K562 (cell line): ENCODE measurements around the gene NACA2. TPM values are rescaled to one million over a fixed set of nuclear protein-coding genes. Genes with fewer than 3 reads are reported as not detected.

Experiments
- ATAC-seq: fragments of 200-7000 bp; cut with Tn5 transposase; 3 replicates; pipeline ENCODE4 v1.9.1; 2020; ENCODE audit warnings: moderate library complexity
- BruUV-seq: library from RNA; stranded (reverse); fragments of 400-500 nt; replicated peaks from 2 replicates; lab custom pipeline; 2021; lab: Mats Ljungman, UMichigan
- CTCF ChIA-PET: fragments of 300-600 bp; formaldehyde crosslinking; extraction: SDS; loops from one replicate; lab custom pipeline; 2021; ENCODE audit warnings: low intra/inter-chr PET ratio; lab: Yijun Ruan, JAX
- POLR2A ChIA-PET: fragments of 300-600, 350-650 bp; sonication (Branson Sonifier 250); formaldehyde crosslinking; extraction: SDS; loops from one replicate; lab custom pipeline; 2021; ENCODE audit warnings: antibody characterized with exemption, inconsistent platforms; lab: Yijun Ruan, JAX
- DNase-seq, 4 experiments: peaks; one replicate each; pipeline versions ENCODE4 v3.0.0 to v3.0.0-alpha.2; 2011 to 2018; ENCODE audit warnings: low spot score in 3 of 4, mixed read lengths in 3 of 4; ENCODE audit errors: extremely low read depth in 1 of 4
- FAIRE-seq: peaks from 2 replicates; lab custom pipeline; 2011; peaks lifted over from hg19 to GRCh38; lab: Jason Lieb, UNC
- H2AFZ ChIP-seq: 2 replicates; pipeline ENCODE4 v1.6.0; 2011; ENCODE audit warnings: low read depth, low read length, control low read depth, inconsistent platforms
- H3K27ac ChIP-seq: fragments of 200-600 bp; 3 replicates; pipeline ENCODE4 v1.8.0; 2011; ENCODE audit warnings: low read depth, mild to moderate bottlenecking, control low read depth, inconsistent platforms, low read length, moderate library complexity, mixed read lengths; ENCODE audit errors: extremely low read depth
- H3K27me3 ChIP-seq, 2 experiments: fragments of 300-600 bp in 1 of 2; 2 replicates in 1 of 2; 3 replicates in 1 of 2; pipeline versions ENCODE4 v1.6.0 to v1.8.0; 2011; ENCODE audit warnings: inconsistent platforms in 2 of 2, low read length in 2 of 2, mild to moderate bottlenecking in 1 of 2, mixed read lengths in 1 of 2, moderate library complexity in 1 of 2; ENCODE audit not compliant: control insufficient read depth in 2 of 2, insufficient read depth in 2 of 2
- H3K36me3 ChIP-seq: fragments of 300-600 bp; 3 replicates; pipeline ENCODE4 v1.8.0; 2011; ENCODE audit warnings: mild to moderate bottlenecking, low read length, inconsistent platforms; ENCODE audit not compliant: control insufficient read depth, insufficient read depth
- H3K4me1 ChIP-seq, 2 experiments: fragments of 200-600 bp in 1 of 2; replicated peaks in 1 of 2; 2 replicates in 1 of 2; 3 replicates in 1 of 2; pipeline versions ENCODE4 v1.5.1 to v1.8.0; 2011; ENCODE audit warnings: inconsistent platforms in 2 of 2, low read length in 2 of 2, mild to moderate bottlenecking in 1 of 2, mixed read lengths in 1 of 2, moderate library complexity in 1 of 2; ENCODE audit not compliant: control insufficient read depth in 2 of 2, insufficient read depth in 2 of 2
- H3K4me2 ChIP-seq: 2 replicates; pipeline ENCODE4 v1.6.1; 2011; ENCODE audit warnings: low read length, control low read depth, inconsistent platforms, mixed read lengths; ENCODE audit not compliant: insufficient read depth
- H3K4me3 ChIP-seq: fragments of 200-600 bp; sonication (generic), shearing (Covaris generic); 2 replicates; pipeline ENCODE4 v1.5.1; 2016; ENCODE audit warnings: control low read depth, inconsistent platforms
- H3K79me2 ChIP-seq: fragments of 200-600 bp; 3 replicates; pipeline ENCODE4 v1.8.0; 2011; ENCODE audit warnings: low read length, inconsistent platforms; ENCODE audit not compliant: control insufficient read depth, insufficient read depth
- H3K9ac ChIP-seq, 2 experiments: 2 replicates each; pipeline versions ENCODE4 v1.6.0 to v1.6.1; 2011; ENCODE audit warnings: low read depth in 2 of 2, low read length in 2 of 2, control low read depth in 1 of 2, inconsistent platforms in 1 of 2, mild to moderate bottlenecking in 1 of 2, mixed read lengths in 1 of 2; ENCODE audit not compliant: insufficient read depth in 1 of 2
- H3K9me1 ChIP-seq: one replicate; pipeline ENCODE4 v1.6.0; 2011; ENCODE audit warnings: inconsistent platforms, mild to moderate bottlenecking, low read length, moderate library complexity; ENCODE audit not compliant: control insufficient read depth, insufficient read depth
- H3K9me3 ChIP-seq: replicated peaks from 2 replicates; pipeline ENCODE4 v1.5.1; 2011; ENCODE audit warnings: low read depth, low read length, inconsistent platforms; ENCODE audit not compliant: control insufficient read depth, insufficient read depth
- H4K20me1 ChIP-seq: replicated peaks from 2 replicates; pipeline ENCODE4 v1.6.1; 2011; ENCODE audit warnings: low read length, inconsistent platforms, mixed read lengths; ENCODE audit not compliant: control insufficient read depth, insufficient read depth
- MYC ChIP-seq, 2 experiments: fragments of 250-450 bp in 1 of 2; sonication (Bioruptor Pico) in 1 of 2; IDR thresholded peaks; 2 replicates each; pipeline versions ENCODE4 v1.5.1 to v1.6.1; 2012 to 2021; ENCODE audit warnings: low read depth in 2 of 2, borderline replicate concordance in 1 of 2, improper control_type of control experiment in 1 of 2, low read length in 1 of 2, mild to moderate bottlenecking in 1 of 2, moderate library complexity in 1 of 2
- PTRF ChIP-seq: fragments of 450-650 bp; IDR thresholded peaks from 2 replicates; pipeline ENCODE4 v1.6.1; 2016; ENCODE audit warnings: mild to moderate bottlenecking, missing genetic modification characterization, missing compliant biosample characterization
- ZC3H8 ChIP-seq: fragments of 450-650 bp; IDR thresholded peaks from 2 replicates; pipeline ENCODE4 v1.6.1; 2017
- ZNF124 ChIP-seq: sonication (generic); formaldehyde crosslinking; IDR thresholded peaks from 2 replicates; pipeline ENCODE4 v1.8.1; 2022; ENCODE audit warnings: missing genetic modification reagents
- WGBS: fragments of 100-300 bp; shearing (Covaris generic); methylation state at CpG from one replicate; pipeline ENCODE4 v1.1.6; 2016; ENCODE audit warnings: low coverage, mixed read lengths; ENCODE audit not compliant: insufficient coverage; ENCODE audit errors: missing lambda C conversion rate; 5-methylcytosine and 5-hydroxymethylcytosine counted together
- in situ Hi-C: fragments of 300-500 bp; cut with MboI; formaldehyde crosslinking; loops from 4 replicates; pipeline ENCODE4 v1.15.0; 2018; ENCODE audit warnings: inconsistent platforms, mixed read lengths
- intact Hi-C: fragments of 100-400 bp; cut with micrococcal nuclease; formaldehyde crosslinking; loops from 2 replicates; pipeline ENCODE4 v1.14.2; 2022
- polyA plus RNA-seq, 8 experiments: library from polyadenylated mRNA; depleted of rRNA in 4 of 8; stranded (reverse) in 5 of 8; unstranded in 3 of 8; fragments of >200 nt; fragmentation: Nextera tagmentation in 2 of 8; fragmentation: Illumina TruSeq in 1 of 8; extraction: Ambion mirVana in 2 of 8; extraction: Trizol in 1 of 8; gene quantifications; 2 replicates each; pipeline versions ENCODE4 v1.2.1 to v1.2.3, GENCODE V29; 2011 to 2014; ENCODE audit warnings: inconsistent platforms in 1 of 8, missing spikeins in 1 of 8
- total RNA-seq, 7 experiments: library from RNA; depleted of rRNA in 6 of 7; stranded (reverse); fragments of >200 nt in 6 of 7; fragmentation: Illumina TruSeq in 2 of 7; extraction: Trizol in 2 of 7; gene quantifications; 2 replicates each; pipeline versions ENCODE4 v1.2.1 to v1.2.3, GENCODE V29; 2011 to 2021; ENCODE audit warnings: low replicate concordance in 1 of 7
- TF ChIP-seq, protein P1 (sequence below), 3 experiments: fragments of 200-800 bp in 1 of 3; fragments of 250-450 bp in 1 of 3; fragments of 450-650 bp in 1 of 3; sonication (Bioruptor Pico) in 1 of 3; sonication (Bioruptor generic) in 1 of 3; formaldehyde crosslinking in 1 of 3; IDR thresholded peaks; 2 replicates each; pipeline versions ENCODE4 v1.6.1 to v1.8.0; 2016 to 2022; ENCODE audit warnings: mild to moderate bottlenecking in 2 of 3, missing genetic modification characterization in 2 of 3, missing compliant biosample characterization in 1 of 3, moderate library complexity in 1 of 3
- TF ChIP-seq, protein P2 (sequence below): fragments of 450-650 bp; IDR thresholded peaks from 2 replicates; pipeline ENCODE4 v1.7.0; 2016; ENCODE audit warnings: borderline replicate concordance

NACA2 gene
- total and polyA plus RNA-seq, 9 of the 15 experiments (the other 6 are each of a cell fraction or from before 2014, with no cell fraction given), result 0.13 to 0.29 (median 0.23) TPM; not detected in 4

DNA sequence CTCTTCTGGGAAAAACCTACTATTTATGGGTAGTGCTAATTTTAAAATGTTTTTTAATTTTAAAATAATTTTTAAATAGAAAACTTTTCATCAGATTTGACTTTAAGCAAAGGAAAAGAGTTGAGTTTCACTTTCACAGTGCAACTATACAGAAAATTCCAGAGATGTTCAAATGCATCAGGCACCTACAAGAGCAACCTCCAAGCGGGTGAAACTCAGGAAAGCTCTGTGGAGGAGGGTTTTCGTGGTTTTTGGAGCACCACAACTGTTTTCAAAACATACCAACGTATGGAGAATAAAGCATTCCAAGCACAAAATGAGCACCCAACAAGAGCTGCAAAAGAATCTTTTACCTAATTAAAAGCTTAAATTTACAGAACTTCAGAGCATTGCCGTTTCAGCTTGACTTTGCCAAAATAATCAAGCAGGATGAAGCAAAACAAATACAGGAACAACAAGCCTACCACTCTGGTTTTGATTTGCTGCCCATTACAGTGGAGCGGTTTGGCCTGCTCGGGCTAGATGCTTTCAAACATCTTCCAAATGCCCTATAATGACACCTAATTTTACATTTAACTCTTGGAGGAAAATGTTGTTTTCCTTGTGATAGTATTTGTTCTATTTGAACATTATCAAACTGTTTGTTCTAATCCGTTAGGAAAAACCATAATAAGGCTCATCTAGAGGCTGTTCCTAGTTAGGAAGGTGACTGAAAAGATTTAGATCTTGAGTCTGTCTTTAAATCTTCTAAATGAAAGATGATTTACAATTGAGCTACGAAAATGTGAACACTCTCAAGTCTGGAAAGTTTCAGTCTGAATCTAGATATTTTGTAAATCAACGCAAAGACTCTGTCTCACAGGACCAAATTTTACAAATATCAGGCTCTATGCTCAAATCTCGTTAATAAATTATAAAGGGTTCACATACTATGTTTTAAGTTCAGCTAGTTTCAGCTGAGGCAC, 34.5 kb downstream of the NACA2 start:
- intact Hi-C loops, result no loop called here
- no peak for ATAC-seq

More for the DNA sequence above, 34.5 kb downstream of the NACA2 start:
- H3K27ac ChIP-seq, result no peak overlapping the region
- no peak overlapping the region for H3K4me2 ChIP-seq
- DNase-seq (no peak), FAIRE-seq (no peak)
- no peaks in the 10 kb centered on the region for H3K9me3 ChIP-seq
- H3K27me3 ChIP-seq, result peaks cover 18 to 28% of the 10 kb centered on the region in 2 experiments; a peak in 4 of 5 replicates
- no peaks in the 10 kb centered on the region for H3K36me3 ChIP-seq
- no peak overlapping the region for H3K9ac ChIP-seq
- 0% methylated on average over 10 of the region's 10 CpGs for WGBS
- CTCF ChIA-PET, result no interaction called here
- no peak for TF ChIP-seq MYC (IDR thresholded peaks at IDR 0.05; ENCODE audit: low read depth, low read length)
- TF ChIP-seq MYC (CRISPR knock-in tag; IDR thresholded peaks at IDR 0.05; ENCODE audit: borderline replicate concordance, low read depth), result no peak
- no peak for TF ChIP-seq ZC3H8
- no peak for TF ChIP-seq ZNF124 (CRISPR knock-in tag)
- TF ChIP-seq, protein P1, sequence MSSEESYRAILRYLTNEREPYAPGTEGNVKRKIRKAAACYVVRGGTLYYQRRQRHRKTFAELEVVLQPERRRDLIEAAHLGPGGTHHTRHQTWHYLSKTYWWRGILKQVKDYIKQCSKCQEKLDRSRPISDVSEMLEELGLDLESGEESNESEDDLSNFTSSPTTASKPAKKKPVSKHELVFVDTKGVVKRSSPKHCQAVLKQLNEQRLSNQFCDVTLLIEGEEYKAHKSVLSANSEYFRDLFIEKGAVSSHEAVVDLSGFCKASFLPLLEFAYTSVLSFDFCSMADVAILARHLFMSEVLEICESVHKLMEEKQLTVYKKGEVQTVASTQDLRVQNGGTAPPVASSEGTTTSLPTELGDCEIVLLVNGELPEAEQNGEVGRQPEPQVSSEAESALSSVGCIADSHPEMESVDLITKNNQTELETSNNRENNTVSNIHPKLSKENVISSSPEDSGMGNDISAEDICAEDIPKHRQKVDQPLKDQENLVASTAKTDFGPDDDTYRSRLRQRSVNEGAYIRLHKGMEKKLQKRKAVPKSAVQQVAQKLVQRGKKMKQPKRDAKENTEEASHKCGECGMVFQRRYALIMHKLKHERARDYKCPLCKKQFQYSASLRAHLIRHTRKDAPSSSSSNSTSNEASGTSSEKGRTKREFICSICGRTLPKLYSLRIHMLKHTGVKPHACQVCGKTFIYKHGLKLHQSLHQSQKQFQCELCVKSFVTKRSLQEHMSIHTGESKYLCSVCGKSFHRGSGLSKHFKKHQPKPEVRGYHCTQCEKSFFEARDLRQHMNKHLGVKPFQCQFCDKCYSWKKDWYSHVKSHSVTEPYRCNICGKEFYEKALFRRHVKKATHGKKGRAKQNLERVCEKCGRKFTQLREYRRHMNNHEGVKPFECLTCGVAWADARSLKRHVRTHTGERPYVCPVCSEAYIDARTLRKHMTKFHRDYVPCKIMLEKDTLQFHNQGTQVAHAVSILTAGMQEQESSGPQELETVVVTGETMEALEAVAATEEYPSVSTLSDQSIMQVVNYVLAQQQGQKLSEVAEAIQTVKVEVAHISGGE (CRISPR knock-in tag; IDR thresholded peaks at IDR 0.05), result peak in 1 of 3 experiments; percentile 93; a peak in 2 of 6 replicates
- no peak for TF ChIP-seq PTRF
- TF ChIP-seq, protein P2, sequence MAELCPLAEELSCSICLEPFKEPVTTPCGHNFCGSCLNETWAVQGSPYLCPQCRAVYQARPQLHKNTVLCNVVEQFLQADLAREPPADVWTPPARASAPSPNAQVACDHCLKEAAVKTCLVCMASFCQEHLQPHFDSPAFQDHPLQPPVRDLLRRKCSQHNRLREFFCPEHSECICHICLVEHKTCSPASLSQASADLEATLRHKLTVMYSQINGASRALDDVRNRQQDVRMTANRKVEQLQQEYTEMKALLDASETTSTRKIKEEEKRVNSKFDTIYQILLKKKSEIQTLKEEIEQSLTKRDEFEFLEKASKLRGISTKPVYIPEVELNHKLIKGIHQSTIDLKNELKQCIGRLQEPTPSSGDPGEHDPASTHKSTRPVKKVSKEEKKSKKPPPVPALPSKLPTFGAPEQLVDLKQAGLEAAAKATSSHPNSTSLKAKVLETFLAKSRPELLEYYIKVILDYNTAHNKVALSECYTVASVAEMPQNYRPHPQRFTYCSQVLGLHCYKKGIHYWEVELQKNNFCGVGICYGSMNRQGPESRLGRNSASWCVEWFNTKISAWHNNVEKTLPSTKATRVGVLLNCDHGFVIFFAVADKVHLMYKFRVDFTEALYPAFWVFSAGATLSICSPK, result no peak
- POLR2A ChIA-PET, result no interaction called here
- no peaks in the 10 kb centered on the region; the same call in 1 of the 2 replicates for H4K20me1 ChIP-seq
- no peak overlapping the region for H3K4me3 ChIP-seq
- H3K9me1 ChIP-seq, result no peaks in the 10 kb centered on the region
- no TSS peak for BruUV-seq
- H2AFZ ChIP-seq, result no peak overlapping the region
- in situ Hi-C loops, result no loop called here
- H3K79me2 ChIP-seq, result no peaks in the 10 kb centered on the region
- H3K4me1 ChIP-seq, result no peaks in the 10 kb centered on the region
